NCI-H526 (cell line): ENCODE results near the gene HOXA4.

Source experiments
- DNase-seq, 2 experiments: peaks; one replicate each; lab custom pipeline; 2025; lab: John Stamatoyannopoulos, UW

HOXA4 gene

DNA sequence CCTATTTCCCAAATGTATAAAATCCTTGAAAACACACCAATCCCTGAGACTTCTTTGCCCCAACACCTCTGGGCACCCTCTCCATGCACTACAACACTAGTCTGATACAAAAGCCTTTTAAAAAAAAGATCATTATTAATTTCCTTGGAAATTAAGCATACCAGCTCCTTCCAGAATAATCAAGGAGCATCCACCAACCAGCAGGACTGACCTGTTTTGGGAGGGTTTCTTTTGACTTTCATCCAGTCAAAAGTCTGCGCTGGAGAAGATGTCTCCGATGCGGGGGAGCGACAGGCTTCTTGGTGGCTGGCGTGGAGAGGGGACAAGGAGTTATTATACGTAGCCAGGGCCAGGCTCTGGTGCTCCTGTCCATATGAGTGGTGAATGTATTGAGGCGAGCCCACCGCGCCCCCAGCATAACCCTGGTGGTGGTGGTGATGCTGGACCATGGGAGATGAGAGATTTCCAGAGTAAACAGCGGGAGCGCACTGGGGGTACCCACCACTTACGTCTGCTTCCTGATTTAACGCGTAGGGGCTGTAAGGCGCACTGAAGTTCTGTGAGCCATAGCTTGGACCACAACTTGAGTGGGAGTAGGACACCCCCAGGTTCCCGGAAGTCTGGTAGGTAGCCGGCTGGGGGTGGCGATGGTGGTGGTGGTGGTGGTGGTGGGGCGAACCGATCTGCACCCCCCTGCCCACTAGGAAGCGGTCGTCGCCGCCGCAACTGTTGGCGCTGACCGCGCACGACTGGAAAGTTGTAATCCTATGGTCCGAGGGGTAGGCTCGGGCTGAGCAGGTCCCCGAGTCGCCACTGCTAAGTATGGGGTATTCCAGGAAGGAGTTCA, 35.3 kb downstream of the HOXA4 start:
- DNase-seq: peak in 1 of 2 experiments; percentile 69

DNA sequence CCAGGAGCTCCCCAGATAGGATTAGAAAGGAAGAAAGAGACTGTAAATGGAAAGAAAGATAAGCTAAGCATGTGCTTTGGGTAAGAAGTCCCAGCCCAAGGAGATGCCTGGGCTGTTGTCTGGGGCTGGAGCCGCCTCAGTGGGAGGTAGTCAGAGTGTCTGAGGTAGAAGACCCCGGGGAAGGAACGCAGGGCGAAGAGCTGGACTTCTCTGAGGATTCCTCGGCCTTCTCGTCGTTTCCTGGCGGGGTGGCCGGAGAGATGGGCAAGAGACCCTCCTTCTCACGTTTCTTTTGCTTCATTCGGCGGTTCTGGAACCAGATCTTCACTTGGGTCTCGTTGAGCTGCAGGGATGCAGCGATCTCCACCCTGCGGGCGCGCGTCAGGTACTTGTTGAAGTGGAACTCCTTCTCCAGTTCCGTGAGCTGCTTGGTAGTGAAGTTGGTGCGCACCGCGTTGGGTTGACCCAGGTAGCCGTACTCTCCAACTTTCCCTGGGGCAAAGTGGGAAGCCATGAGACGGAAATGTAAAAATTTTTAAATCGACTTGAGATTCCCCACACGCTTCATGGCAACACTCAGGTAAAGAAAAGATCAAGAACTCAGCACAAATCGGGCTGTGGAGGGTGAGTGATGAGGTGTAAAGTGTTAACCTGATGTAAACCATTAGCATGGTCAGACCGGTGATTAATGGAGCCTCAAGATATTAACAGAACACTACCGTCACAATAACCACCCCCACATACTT, 36.1 kb downstream of the HOXA4 start:
- no peak for DNase-seq

DNA sequence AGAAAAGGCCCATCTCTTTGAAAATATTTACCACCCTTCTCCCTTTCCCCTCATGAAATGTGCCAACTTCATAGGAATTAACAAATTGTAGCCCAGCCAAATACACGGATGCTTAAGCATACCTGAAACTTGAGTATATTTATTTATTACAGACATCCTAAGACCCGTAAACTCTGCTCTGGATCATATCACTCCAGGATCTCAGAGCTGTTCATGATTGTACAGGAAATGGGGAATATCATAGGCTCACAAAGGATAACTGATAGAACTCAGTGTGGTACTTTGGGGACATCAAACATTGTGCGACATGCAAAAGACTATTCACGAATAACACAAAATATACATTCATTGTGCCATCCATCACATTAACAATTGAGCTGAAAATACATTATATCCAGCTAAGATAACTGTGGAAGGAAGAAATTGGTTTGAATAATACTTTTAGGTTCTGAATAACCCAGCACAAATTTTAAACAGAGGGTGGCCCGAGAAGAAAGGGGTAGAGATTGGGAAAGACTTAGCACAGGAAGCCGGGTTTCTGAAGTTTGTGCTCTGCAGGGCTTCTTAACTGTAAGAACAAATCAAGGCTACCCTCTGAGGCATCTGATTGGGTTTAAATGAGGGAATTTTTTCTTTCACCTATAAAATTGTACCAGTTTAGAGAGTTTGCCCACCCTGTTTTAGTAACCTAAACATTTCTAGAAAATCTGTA, 37.2 kb downstream of the HOXA4 start:
- no peak for DNase-seq

- no peak for DNase-seq
These were observed 37.8 kb downstream of the HOXA4 start for GRCh38 chr7:27092819-27093110.

GRCh38 chr7:27091941-27092818, 38.4 kb downstream of the HOXA4 start:
- peak in 1 of 2 experiments; percentile 14 for DNase-seq

DNA sequence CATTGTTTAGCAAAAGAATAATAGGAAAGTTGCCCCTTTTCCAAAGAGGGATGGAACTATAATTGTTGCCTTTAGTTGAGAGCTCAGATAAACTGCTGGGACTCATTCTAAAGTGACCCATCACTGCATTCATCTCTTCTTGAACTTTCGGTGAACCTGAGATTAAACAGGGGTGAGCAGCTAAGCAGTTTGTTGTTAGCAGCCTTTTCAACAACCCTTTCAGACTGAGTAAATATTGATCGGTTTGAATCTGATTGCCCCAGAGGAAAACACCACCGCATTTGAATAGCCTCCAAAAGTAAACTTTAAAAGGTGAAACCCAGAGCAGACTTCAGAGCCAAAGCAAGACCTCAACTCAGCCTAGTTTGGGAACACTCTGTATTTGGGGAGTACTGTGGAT, 39.5 kb downstream of the HOXA4 start:
- peak in 1 of 2 experiments; percentile 6 for DNase-seq

DNA sequence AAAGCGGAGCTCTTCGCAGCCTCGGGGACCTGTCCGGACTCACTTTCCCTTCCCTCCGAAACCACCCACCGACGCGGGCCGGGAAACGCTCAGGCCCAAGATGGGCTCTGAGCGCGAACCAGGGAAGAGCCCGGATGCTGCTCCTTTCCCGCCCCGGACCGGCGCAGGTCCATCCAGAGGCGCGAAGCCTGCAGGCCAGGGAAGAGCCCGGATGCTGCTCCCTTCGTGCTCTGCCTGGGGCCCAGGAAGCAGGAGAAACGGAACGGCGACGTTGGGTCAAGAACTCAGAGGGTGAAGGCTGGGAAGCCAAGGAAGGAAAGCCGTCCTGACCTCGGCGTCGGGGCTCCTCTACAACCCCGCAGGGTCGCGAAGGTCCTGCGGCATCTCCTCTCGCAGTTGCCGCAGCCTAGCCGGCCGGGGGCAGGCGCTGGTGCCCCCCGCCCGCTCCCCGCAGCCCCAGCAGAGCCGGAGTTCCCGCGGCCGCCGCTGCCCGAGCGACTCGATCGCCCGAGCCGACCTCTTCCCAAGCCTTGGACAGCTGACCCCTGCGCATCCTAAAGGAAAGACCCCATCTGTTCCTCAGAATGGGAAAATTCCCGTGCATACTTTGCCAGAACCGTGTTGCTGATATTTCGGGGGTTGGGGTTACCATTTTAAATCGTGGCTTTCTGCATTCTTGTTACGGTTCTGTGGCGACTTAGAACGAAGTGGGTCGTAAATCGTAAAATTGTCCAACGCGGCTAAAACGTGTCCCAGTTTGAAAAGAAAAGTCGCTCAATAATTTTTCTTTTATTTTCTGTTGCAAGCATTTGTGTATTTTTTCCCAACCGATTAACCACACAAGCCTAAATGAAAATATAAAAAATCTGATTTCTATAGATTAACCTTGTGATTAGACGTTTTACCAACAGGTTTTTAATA, 42.3 kb downstream of the HOXA4 start:
- no peak for DNase-seq

DNA sequence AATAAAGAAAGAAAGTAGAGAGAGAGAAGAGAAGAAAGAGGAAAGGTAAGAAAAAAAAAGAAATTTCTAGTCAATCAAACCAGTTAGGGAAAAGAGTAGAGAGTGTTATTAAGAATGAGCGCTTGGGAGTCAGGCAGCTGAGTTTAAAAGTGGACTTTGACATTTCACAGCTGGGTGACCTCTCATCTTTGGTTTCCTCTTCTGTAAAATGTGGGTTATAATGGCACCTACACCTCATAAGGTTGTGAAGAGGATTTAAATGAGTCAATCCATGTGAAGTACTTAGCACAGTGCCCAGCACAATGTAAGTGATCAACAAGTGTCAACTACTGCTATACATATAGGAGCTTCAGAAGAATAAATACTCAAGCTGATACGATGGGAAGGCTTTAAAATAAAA, 46.9 kb downstream of the HOXA4 start:
- no peak for DNase-seq

GRCh38 chr7:27082171-27082570, 48.4 kb downstream of the HOXA4 start:
- no peak for DNase-seq

DNA sequence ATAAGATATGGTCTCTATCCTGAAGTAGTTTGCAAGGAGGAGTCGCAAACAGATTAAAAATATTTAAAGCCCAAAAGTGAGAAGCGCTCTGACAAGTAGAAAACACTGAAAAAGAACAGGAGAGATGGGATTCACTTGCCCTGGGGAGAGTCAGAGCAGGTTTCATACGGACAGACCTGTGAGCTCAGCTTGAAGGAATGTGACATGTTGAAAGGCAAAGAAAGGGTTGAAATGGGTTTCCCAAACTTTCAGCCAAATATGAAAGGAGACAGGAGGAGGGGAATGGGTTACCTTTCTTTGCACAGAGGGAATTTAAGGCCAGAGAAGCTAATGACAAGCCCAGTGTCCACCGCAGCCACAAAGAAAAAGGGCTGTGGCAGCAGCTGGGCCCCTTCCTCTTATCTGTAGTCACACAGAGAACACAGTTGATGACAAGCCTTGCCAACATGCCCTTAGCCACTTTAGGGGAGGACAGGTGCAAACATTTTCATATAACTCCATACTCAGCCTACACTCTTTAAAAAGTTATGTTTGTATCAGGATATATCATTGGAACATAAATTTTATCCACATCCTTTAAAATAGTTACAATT, 49.6 kb downstream of the HOXA4 start:
- DNase-seq: no peak

GRCh38 chr7:27079234-27079975, 51.2 kb downstream of the HOXA4 start:
- DNase-seq: no peak

GRCh38 chr7:27078616-27079233, 51.8 kb downstream of the HOXA4 start:
- DNase-seq: no peak
